ENCODE results near the gene ZC3H14.

Gene ZC3H14

GRCh38 chr14:88628033-88628432, 65.2 kb downstream of the ZC3H14 start:
- no peak overlapping the region for H3K14ac ChIP-seq (ENCODE audit: low read length)
- H3K18ac ChIP-seq (ENCODE audit: low read length), result no peak overlapping the region
- no peaks in the 10 kb centered on the region for H3K79me1 ChIP-seq (ENCODE audit: low read depth, low read length)
- no peak overlapping the region for H3K27ac ChIP-seq (replicated peaks; ENCODE audit: low read length)
- H2BK5ac ChIP-seq (ENCODE audit: low read length), result no peak overlapping the region
- no peaks in the 10 kb centered on the region for H3K9me3 ChIP-seq (replicated peaks in 1 of 2; ENCODE audit: control insufficient read depth in 2 of 2, insufficient read depth in 1 of 2, low read depth in 1 of 2, low read length in 2 of 2)
- H3K4ac ChIP-seq (ENCODE audit: low read length), result no peak overlapping the region
- H2AFZ ChIP-seq (ENCODE audit: low read length), result no peak overlapping the region
- H3K9ac ChIP-seq (ENCODE audit: low read depth, low read length, poor library complexity), result no peak overlapping the region
- H3K23ac ChIP-seq (ENCODE audit: low read depth, low read length, poor library complexity), result no peak overlapping the region
- H4K8ac ChIP-seq (ENCODE audit: low read depth, low read length), result no peak overlapping the region
- H3K27me3 ChIP-seq (ENCODE audit: control insufficient read depth in 3 of 3, insufficient read depth in 3 of 3, low read depth in 1 of 3, low read length in 3 of 3), result no peaks in the 10 kb centered on the region
- no peak overlapping the region for H2AK5ac ChIP-seq (ENCODE audit: low read depth, low read length)
- DNase-seq (ENCODE audit: low spot score), result no peak
- H2BK120ac ChIP-seq (ENCODE audit: low read depth, low read length), result no peak overlapping the region
- no peak overlapping the region for H3K4me3 ChIP-seq (ENCODE audit: low read length in 2 of 2)
- H2BK12ac ChIP-seq (ENCODE audit: low read length), result no peak overlapping the region
- H2BK15ac ChIP-seq (ENCODE audit: low read length), result no peak overlapping the region
- no peaks in the 10 kb centered on the region for H3K36me3 ChIP-seq (replicated peaks in 1 of 2; ENCODE audit: control insufficient read depth in 2 of 2, insufficient read depth in 2 of 2, low read length in 2 of 2)
- H3K4me1 ChIP-seq (ENCODE audit: control insufficient read depth in 2 of 2, insufficient read depth in 1 of 2, low read depth in 1 of 2, low read length in 2 of 2), result peaks cover 0 to 4% of the 10 kb centered on the region in 2 donors
- H4K91ac ChIP-seq (ENCODE audit: low read depth, low read length, poor library complexity), result no peak overlapping the region
- H3K4me2 ChIP-seq (ENCODE audit: insufficient read depth, low read length, poor library complexity, severe bottlenecking), result no peak overlapping the region

GRCh38 chr14:88628462-88628861, 65.6 kb downstream of the ZC3H14 start:
- no peak overlapping the region for H2BK12ac ChIP-seq (ENCODE audit: low read length)
- H4K91ac ChIP-seq (ENCODE audit: low read depth, low read length, poor library complexity), result no peak overlapping the region
- no peak overlapping the region for H3K4me3 ChIP-seq (ENCODE audit: low read length in 2 of 2)
- H2BK120ac ChIP-seq (ENCODE audit: low read depth, low read length), result no peak overlapping the region
- H3K4me1 ChIP-seq (ENCODE audit: control insufficient read depth in 2 of 2, insufficient read depth in 1 of 2, low read depth in 1 of 2, low read length in 2 of 2), result peaks cover 0 to 4% of the 10 kb centered on the region in 2 donors
- no peak overlapping the region for H3K4me2 ChIP-seq (ENCODE audit: insufficient read depth, low read length, poor library complexity, severe bottlenecking)
- DNase-seq (ENCODE audit: low spot score), result no peak
- no peak overlapping the region for H3K18ac ChIP-seq (ENCODE audit: low read length)
- H3K23ac ChIP-seq (ENCODE audit: low read depth, low read length, poor library complexity), result no peak overlapping the region
- H2AFZ ChIP-seq (ENCODE audit: low read length), result no peak overlapping the region
- no peak overlapping the region for H2BK5ac ChIP-seq (ENCODE audit: low read length)
- H2BK15ac ChIP-seq (ENCODE audit: low read length), result no peak overlapping the region
- H3K9ac ChIP-seq (ENCODE audit: low read depth, low read length, poor library complexity), result no peak overlapping the region
- H3K27ac ChIP-seq (replicated peaks; ENCODE audit: low read length), result no peak overlapping the region
- H3K9me3 ChIP-seq (replicated peaks in 1 of 2; ENCODE audit: control insufficient read depth in 2 of 2, insufficient read depth in 1 of 2, low read depth in 1 of 2, low read length in 2 of 2), result no peaks in the 10 kb centered on the region
- H3K27me3 ChIP-seq (ENCODE audit: control insufficient read depth in 3 of 3, insufficient read depth in 3 of 3, low read depth in 1 of 3, low read length in 3 of 3), result no peaks in the 10 kb centered on the region
- no peak overlapping the region for H3K4ac ChIP-seq (ENCODE audit: low read length)
- H3K36me3 ChIP-seq (replicated peaks in 1 of 2; ENCODE audit: control insufficient read depth in 2 of 2, insufficient read depth in 2 of 2, low read length in 2 of 2), result no peaks in the 10 kb centered on the region
- H4K8ac ChIP-seq (ENCODE audit: low read depth, low read length), result no peak overlapping the region
- H2AK5ac ChIP-seq (ENCODE audit: low read depth, low read length), result no peak overlapping the region
- H3K79me1 ChIP-seq (ENCODE audit: low read depth, low read length), result no peaks in the 10 kb centered on the region
- no peak overlapping the region for H3K14ac ChIP-seq (ENCODE audit: low read length)

- Histone ChIP-seq H2AFZ (ENCODE audit: low read length) (peak overlapping the region; percentile 12), H3K4me1 (ENCODE audit: control insufficient read depth in 2 of 2, insufficient read depth in 1 of 2, low read depth in 1 of 2, low read length in 2 of 2) (peaks cover 0 to 4% of the 10 kb centered on the region in 2 donors), H3K4ac (ENCODE audit: low read length) (no peak overlapping the region), H3K9ac (ENCODE audit: low read depth, low read length, poor library complexity) (no peak overlapping the region), H2BK12ac (ENCODE audit: low read length) (no peak overlapping the region), H3K27me3 (ENCODE audit: control insufficient read depth in 3 of 3, insufficient read depth in 3 of 3, low read depth in 1 of 3, low read length in 3 of 3) (no peaks in the 10 kb centered on the region), H2BK120ac (ENCODE audit: low read depth, low read length) (no peak overlapping the region), H4K8ac (ENCODE audit: low read depth, low read length) (no peak overlapping the region), H2BK15ac (ENCODE audit: low read length) (no peak overlapping the region), H3K9me3 (replicated peaks in 1 of 2; ENCODE audit: control insufficient read depth in 2 of 2, insufficient read depth in 1 of 2, low read depth in 1 of 2, low read length in 2 of 2) (no peaks in the 10 kb centered on the region), H3K14ac (ENCODE audit: low read length) (no peak overlapping the region), H3K27ac (replicated peaks; ENCODE audit: low read length) (no peak overlapping the region), H3K23ac (ENCODE audit: low read depth, low read length, poor library complexity) (no peak overlapping the region), H3K4me3 (ENCODE audit: low read length in 2 of 2) (no peak overlapping the region), H2BK5ac (ENCODE audit: low read length) (no peak overlapping the region), H3K18ac (ENCODE audit: low read length) (no peak overlapping the region), H3K79me1 (ENCODE audit: low read depth, low read length) (no peaks in the 10 kb centered on the region), H2AK5ac (ENCODE audit: low read depth, low read length) (no peak overlapping the region), H3K36me3 (replicated peaks in 1 of 2; ENCODE audit: control insufficient read depth in 2 of 2, insufficient read depth in 2 of 2, low read length in 2 of 2) (no peaks in the 10 kb centered on the region), H3K4me2 (ENCODE audit: insufficient read depth, low read length, poor library complexity, severe bottlenecking) (no peak overlapping the region), H4K91ac (ENCODE audit: low read depth, low read length, poor library complexity) (no peak overlapping the region)
- no peak for DNase-seq (ENCODE audit: low spot score)
- no CpG with 5 or more reads among the region's 6 CpGs for WGBS, 2 donors (ENCODE audit: extremely low coverage in 2 of 2, insufficient read length in 2 of 2, insufficient replicate concordance in 1 of 2)
Measured at GRCh38 chr14:88630565-88630964, 67.7 kb downstream of the ZC3H14 start.

- H4K8ac ChIP-seq (ENCODE audit: low read depth, low read length), result no peak overlapping the region
- H4K91ac ChIP-seq (ENCODE audit: low read depth, low read length, poor library complexity), result no peak overlapping the region
- H3K36me3 ChIP-seq (replicated peaks in 1 of 2; ENCODE audit: control insufficient read depth in 2 of 2, insufficient read depth in 2 of 2, low read length in 2 of 2), result no peaks in the 10 kb centered on the region
- no peak overlapping the region for H3K27ac ChIP-seq (replicated peaks; ENCODE audit: low read length)
- WGBS, 2 donors (ENCODE audit: extremely low coverage in 2 of 2, insufficient read length in 2 of 2, insufficient replicate concordance in 1 of 2), result no CpG with 5 or more reads among the region's 3 CpGs
- H3K9me3 ChIP-seq (replicated peaks in 1 of 2; ENCODE audit: control insufficient read depth in 2 of 2, insufficient read depth in 1 of 2, low read depth in 1 of 2, low read length in 2 of 2), result no peaks in the 10 kb centered on the region
- H3K23ac ChIP-seq (ENCODE audit: low read depth, low read length, poor library complexity), result no peak overlapping the region
- H3K18ac ChIP-seq (ENCODE audit: low read length), result no peak overlapping the region
- no peak overlapping the region for H2AK5ac ChIP-seq (ENCODE audit: low read depth, low read length)
- DNase-seq (ENCODE audit: low spot score), result no peak
- no peak overlapping the region for H2BK15ac ChIP-seq (ENCODE audit: low read length)
- H3K27me3 ChIP-seq (ENCODE audit: control insufficient read depth in 3 of 3, insufficient read depth in 3 of 3, low read depth in 1 of 3, low read length in 3 of 3), result no peaks in the 10 kb centered on the region
- no peaks in the 10 kb centered on the region for H3K79me1 ChIP-seq (ENCODE audit: low read depth, low read length)
- no peak overlapping the region for H3K4ac ChIP-seq (ENCODE audit: low read length)
- H2BK5ac ChIP-seq (ENCODE audit: low read length), result no peak overlapping the region
- no peak overlapping the region for H2BK12ac ChIP-seq (ENCODE audit: low read length)
- no peak overlapping the region for H2AFZ ChIP-seq (ENCODE audit: low read length)
- H3K14ac ChIP-seq (ENCODE audit: low read length), result no peak overlapping the region
- H3K4me1 ChIP-seq (ENCODE audit: control insufficient read depth in 2 of 2, insufficient read depth in 1 of 2, low read depth in 1 of 2, low read length in 2 of 2), result peaks cover 0 to 4% of the 10 kb centered on the region in 2 donors
- no peak overlapping the region for H3K9ac ChIP-seq (ENCODE audit: low read depth, low read length, poor library complexity)
- no peak overlapping the region for H2BK120ac ChIP-seq (ENCODE audit: low read depth, low read length)
- H3K4me2 ChIP-seq (ENCODE audit: insufficient read depth, low read length, poor library complexity, severe bottlenecking), result no peak overlapping the region
- no peak overlapping the region for H3K4me3 ChIP-seq (ENCODE audit: low read length in 2 of 2)
Measured at GRCh38 chr14:88631091-88631490, 68.3 kb downstream of the ZC3H14 start.
